DMS53 treated with DMSO at 0.1 percent for 48 hours (cell line): Measurements from ENCODE around the gene HSD17B3.
"Not testable (repeated sequence)": the region's sequence is repeated elsewhere in the genome, so short reads cannot be mapped to it uniquely, and the experiment has no call there.

Experiments
- DNase-seq: peaks from one replicate; lab custom pipeline; 2025; ENCODE audit not compliant: unreplicated experiment; lab: John Stamatoyannopoulos, UW

The HSD17B3 gene

GRCh38 chr9:96236854-96237550, 65.0 kb downstream of the HSD17B3 start:
- DNase-seq, result no peak

- DNase-seq, result not testable (repeated sequence)
These were observed 65.6 kb downstream of the HSD17B3 start for GRCh38 chr9:96236337-96236736.

- DNase-seq, result peak; percentile 55
These were observed 69.3 kb downstream of the HSD17B3 start for GRCh38 chr9:96232539-96233241.

GRCh38 chr9:96232164-96232538, 69.8 kb downstream of the HSD17B3 start:
- DNase-seq, result no peak

- DNase-seq, result no peak
These were observed 72.0 kb downstream of the HSD17B3 start for GRCh38 chr9:96230002-96230401.

- no peak for DNase-seq
These were observed 79.8 kb downstream of the HSD17B3 start for GRCh38 chr9:96222132-96222531.

DNA sequence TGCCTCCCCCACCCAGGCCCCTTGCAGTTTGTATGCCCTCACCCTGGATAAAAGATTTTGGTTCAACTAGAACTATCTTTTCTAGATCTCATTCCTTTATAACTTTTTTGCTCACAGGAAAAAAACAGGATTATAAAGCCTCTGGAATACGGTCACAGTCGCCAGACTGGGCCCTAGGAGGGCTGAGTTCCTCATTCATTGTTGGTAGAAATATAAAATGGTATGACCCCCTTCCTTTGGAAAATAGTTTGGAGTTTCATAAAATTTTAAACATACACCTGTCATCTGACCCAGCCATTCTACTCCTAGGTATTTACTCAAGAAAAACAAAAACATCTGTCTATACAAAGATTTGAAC, 82.1 kb downstream of the HSD17B3 start:
- DNase-seq, result no peak

DNA sequence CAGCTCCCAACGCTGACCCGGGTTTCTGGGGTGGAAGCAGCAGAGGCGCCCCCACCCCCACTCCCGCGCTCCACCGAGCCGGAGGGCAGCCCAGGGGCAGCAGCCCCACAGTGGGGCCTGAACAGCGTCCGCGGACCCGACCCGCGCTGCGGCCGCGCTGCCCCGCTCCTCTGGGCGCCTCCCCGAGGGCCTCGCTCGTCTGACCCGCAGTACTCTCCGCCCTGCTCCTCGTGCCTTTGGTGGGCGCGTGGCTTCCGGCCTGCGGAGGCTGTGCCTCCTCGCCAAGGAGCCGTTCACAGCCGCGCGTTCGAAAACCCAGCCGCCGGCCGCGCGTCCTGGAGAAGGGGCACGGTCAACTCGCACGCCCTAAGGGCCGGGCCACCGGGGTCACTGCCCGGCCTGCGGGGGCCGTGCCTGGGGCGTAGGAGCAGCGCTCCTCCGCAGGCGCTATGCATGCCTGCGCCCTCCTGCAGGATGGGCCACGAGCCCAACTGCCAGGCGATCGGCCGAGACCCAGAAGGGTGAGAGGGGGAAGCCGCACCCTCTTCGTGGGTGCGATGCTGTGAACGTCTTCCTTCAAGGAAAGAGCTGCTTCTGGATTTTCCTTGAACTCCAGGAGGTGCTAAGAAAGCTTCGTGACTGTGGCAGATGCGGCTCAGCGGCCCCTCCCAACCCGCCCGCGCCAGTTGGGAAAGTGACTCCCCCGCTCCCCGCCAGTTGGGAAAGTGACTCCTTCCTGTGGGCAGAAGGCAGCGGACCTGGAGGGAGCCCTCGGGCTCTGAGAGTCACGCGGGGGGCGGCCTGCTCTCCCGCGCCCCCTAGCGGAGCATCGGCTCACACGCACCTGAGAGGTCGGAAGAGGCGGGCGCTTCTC, 82.7 kb downstream of the HSD17B3 start:
- peak; percentile 4 for DNase-seq

DNA sequence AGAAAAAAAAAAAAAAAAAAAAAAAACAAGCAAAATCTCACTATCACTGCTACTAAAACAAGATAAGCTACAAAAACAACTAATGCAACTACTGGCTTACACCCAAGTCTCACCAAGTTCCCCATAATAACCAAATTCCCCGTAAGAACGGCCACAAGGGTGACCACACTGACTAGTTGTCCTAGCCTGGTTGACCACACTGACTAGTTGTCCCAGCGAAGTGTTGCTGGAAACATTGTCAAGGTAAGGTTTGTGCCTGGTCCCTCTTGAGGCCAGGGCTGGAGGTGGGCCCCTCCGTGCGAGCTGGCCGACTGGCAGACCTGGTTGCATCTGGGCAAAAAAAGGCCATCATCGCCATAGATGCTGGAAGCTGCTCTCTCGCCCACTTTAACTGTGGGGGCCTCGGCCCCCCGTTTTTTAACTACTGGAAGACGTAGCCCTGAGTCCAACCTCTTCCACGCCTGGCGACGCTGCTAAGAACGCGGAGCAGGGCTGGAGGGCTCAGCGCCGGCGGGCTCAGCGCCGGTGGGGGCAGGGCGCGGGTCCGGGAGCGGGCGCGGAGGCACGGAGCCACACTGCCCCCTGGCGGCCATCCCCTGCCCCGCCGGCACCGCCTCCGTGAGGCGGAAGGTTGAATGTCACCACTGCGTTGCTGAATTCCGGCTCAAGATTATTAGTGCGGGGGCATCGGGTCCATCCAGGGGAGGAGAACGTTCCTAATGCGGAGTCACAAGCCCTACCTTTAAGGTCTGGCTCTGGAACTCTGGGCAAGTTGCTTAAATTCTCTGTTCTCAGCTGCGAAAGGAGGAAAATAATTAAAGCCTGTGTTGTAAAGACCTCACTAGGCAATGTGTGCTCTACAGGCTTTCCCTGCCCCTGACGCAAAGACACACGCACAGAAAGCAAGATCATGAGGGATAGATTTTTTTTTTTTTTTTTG, 84.0 kb downstream of the HSD17B3 start:
- DNase-seq, result peak; percentile 48

DNA sequence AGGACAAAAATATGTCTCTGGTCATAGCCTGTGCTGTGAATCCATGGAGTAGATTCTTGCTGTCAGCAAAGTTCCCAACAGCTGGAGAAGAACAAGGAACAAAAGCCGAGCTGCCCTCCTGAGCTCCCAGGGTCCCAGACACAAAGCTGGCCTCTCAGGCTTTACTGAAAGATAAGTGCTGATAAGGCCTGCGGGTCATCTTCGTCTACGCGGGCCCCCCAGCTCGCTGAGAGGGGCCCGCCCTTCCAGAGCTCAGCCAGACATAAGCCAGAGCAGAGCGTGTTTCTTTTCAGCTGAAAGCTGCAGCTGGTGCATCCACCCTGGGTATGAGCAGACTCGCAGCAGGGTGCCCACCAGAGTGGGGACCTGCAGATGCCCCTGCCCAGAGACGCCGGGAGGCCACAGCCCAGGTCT, 84.7 kb downstream of the HSD17B3 start:
- no peak for DNase-seq

DNA sequence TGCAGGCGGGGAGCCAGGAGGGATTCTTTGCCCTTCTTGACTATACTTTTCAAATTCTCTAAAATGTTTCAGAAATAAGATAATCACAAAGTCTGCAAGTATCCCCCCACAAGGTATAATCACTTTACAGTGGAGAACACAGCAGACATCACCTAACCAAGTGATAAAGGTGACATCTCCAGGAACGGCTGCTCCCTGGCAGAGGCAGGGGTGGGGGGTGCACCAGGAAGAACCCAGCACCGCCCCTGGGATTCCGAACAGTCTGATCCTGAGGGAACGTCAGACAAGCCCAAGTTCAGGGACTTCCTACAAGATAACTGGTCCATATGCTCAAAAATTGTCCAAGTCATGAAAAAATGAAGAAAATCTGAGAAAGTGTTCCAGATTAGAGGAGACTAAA, 85.4 kb downstream of the HSD17B3 start:
- DNase-seq, result no peak

DNA sequence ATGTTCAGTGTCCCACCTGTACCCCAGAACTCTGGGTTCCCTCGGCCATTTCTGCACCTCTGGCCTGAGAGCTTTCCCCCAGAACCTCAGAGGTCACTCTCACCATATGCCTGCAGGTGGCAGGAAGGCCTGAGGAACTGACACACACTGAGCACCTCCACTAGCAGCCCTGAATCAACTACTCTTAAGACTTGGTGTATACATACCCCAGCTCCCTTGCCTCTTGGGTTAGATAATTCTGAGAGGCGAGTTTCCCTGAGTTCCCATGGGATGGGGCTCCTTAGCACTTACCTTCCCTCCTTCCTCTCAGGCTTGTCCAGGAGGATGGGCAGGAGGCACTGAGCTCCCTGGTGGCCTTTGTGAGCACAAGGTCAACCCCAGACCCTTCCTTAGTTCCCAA, 86.1 kb downstream of the HSD17B3 start:
- DNase-seq, result no peak

GRCh38 chr9:96214635-96215034, 87.3 kb downstream of the HSD17B3 start:
- no peak for DNase-seq

DNA sequence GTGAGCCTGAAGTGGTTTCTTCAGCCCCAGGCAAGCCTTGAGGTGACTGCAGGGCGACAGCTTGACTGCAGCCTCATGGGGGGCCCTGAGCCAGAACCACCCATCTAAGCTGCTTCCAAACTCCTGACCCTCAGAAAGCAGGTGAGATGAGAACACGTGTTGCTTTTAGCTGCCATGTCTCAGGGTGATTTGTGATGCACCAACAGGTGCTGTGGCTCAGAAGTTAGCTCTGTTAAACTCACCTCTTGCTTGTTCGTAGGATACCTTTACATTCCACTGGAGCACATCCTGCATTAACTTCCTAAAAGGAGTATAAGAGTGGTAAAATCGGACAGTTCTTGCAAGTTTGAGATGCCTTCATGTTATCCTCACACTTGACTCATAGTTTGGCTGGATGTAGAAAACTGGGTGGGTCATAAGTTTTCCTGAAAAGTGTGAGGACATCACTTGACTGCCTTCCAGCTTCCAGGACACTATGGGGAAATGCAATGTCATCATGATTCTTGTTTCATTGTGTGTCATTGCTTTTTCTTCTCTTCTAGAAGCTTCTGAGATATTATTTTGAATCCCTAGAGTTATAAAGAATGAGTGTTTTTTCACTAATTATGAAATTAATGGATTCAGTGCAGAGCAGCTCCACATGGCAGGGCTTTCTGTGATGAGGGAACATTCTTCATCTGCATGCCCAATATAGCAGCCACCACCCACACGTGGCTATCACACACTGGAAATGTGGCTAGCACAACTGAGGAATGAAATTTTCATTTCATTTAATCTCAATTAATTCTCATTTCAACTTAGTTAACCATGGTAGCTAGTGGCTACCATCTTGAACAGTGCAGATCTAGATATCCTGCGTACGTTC, 92.3 kb downstream of the HSD17B3 start:
- DNase-seq, result no peak

DNA sequence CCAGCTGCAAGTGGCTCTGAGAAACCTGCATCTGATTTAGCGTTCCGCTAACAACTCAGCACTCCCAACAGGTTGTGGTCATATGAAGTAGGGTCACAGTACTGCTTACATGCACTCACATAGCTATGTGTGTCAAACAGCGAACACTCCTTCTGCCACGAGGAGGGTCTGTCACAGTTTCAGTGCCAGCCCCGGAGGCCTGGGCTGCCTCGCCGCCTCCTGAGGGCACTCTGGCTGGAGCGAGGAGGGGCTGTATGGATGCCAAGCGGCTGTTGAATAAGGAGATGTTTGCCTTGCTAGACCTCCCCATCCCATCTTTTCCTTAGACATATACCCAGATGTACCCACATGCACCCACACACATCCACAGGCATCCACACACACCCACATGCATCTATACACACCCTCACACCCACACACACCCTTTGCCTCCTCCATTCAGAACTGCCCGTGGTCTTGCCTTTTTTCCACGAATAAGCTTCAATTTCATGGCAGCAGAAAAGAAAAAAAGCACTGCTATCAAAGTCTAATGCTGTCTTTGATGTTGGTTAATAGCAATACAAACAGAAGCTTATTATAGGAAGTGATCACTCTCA, 95.7 kb downstream of the HSD17B3 start:
- DNase-seq, result no peak

DNA sequence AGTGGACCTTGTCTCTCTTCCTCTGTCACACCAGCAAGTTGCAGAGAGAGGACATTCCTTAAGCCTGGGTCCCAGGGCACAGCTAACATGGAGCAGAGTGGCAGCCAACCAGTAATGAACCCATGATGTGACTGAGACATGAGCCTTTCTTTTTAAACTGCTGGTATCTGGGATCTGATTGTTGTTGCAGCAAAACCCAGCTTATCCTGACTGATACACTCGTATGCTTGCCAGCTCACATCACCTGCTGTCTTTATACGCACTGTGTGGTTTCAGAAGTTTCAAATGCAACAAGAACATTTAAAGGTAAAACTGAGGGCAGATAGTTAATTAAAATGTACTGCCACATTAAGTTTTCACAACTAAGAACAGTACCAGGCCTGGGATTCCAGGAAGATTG, 97.1 kb downstream of the HSD17B3 start:
- DNase-seq, result no peak

GRCh38 chr9:96203867-96204501, 98.0 kb downstream of the HSD17B3 start:
- DNase-seq, result no peak

DNA sequence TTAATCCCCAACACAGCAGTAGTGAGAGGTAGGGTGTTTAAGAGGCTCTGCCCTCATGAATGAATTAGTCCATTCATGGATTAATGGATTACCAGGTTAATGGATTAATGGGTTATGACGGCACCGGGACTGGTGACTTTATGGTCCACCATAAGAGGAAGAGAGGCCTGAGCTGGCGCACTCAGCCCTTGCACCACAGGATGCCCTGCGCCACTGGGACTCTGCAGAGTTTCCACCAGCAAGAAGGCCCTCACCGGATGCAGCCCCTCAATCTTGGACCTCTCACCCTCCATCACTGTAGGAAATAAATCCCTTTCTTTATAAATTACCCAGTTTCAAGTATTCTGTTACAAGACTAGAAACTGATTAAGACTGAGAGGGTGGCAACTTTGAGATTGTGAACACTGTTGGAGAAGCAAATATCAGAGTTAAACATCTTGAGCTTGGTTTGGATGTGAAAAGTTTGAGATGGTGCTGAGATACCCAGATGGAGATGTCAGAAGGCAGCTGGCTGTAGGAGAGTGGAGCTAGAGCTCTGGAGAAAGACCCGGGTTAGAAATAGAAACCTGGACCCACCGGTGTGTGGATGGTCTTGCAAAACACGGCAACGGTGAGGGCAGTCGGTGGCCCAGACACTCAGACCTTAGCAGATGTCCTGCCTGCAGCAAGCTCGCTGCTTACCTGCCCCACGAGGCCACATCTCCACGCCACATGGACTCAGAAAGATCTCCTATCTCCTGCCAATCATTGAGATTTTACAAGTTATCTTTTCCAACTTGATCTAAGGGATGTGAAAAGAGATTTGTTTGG, 98.8 kb downstream of the HSD17B3 start:
- no peak for DNase-seq
